Kidney (tissue), 14 donors: Measurements from ENCODE around the gene NGB. TPM values are rescaled to one million over a fixed set of nuclear protein-coding genes. Genes with fewer than 3 reads are reported as not detected.

ENCODE experiments used
- DNase-seq, 5 donors: peaks; one replicate each; pipeline ENCODE4 v3.0.0-alpha.2; 2013 to 2020
- FAIRE-seq: peaks from 2 replicates; lab custom pipeline; 2012; peaks lifted over from hg19 to GRCh38; lab: Jason Lieb, UNC
- H3K27ac ChIP-seq, 2 donors: one replicate each; pipeline ENCODE4 v1.7.0; 2013; ENCODE audit warnings: low read depth in 2 of 2, low read length in 2 of 2, inconsistent platforms in 1 of 2
- H3K27me3 ChIP-seq: one replicate; pipeline ENCODE4 v1.7.1; 2013; ENCODE audit warnings: low read length, inconsistent platforms; ENCODE audit not compliant: control insufficient read depth, insufficient read depth
- H3K36me3 ChIP-seq, 3 donors: one replicate each; pipeline versions ENCODE4 v1.7.0 to v1.7.1; 2013; ENCODE audit warnings: low read length in 3 of 3, control low read depth in 1 of 3, inconsistent platforms in 1 of 3; ENCODE audit not compliant: insufficient read depth in 3 of 3, control insufficient read depth in 2 of 3
- H3K4me1 ChIP-seq, 3 donors: one replicate each; pipeline versions ENCODE4 v1.7.0 to v1.7.1; 2013; ENCODE audit warnings: low read length in 3 of 3, inconsistent platforms in 1 of 3, low read depth in 1 of 3; ENCODE audit not compliant: control insufficient read depth in 2 of 3, insufficient read depth in 2 of 3
- H3K4me3 ChIP-seq, 3 donors: one replicate each; pipeline versions ENCODE4 v1.7.0 to v1.8.1; 2013; ENCODE audit warnings: low read length in 3 of 3, control low read depth in 1 of 3, inconsistent platforms in 1 of 3
- H3K9ac ChIP-seq, 3 donors: one replicate each; pipeline versions ENCODE4 v1.7.0 to v1.7.1; 2013; ENCODE audit warnings: low read length in 3 of 3, control low read depth in 1 of 3, inconsistent platforms in 1 of 3
- H3K9me3 ChIP-seq, 3 donors: one replicate each; pipeline versions ENCODE4 v1.7.0 to v1.7.1; 2013; ENCODE audit warnings: low read length in 3 of 3, control low read depth in 1 of 3, inconsistent platforms in 1 of 3; ENCODE audit not compliant: control insufficient read depth in 2 of 3, insufficient read depth in 1 of 3
- CTCF ChIP-seq: IDR thresholded peaks from 3 replicates; pipeline ENCODE4 v1.5.1; 2012; ENCODE audit warnings: mild to moderate bottlenecking, moderate library complexity, borderline replicate concordance; ENCODE audit not compliant: insufficient read depth; ENCODE audit errors: extremely low read depth
- intact Hi-C: fragments of 100-400 bp; cut with DNase I; formaldehyde crosslinking; loops from one replicate; pipeline ENCODE4 v1.11.1; 2022
- polyA plus RNA-seq: library from polyadenylated mRNA; stranded (reverse); fragments of 350-450 nt; fragmentation: Illumina TruSeq; extraction: RNeasy Lipid Tissue Mini Kit (QIAGEN cat#74804); gene quantifications from one replicate; pipeline ENCODE4 v1.2.3, GENCODE V29; 2014; ENCODE audit warnings: low read depth, low replicate concordance; ENCODE audit not compliant: insufficient read depth
- total RNA-seq: library from RNA; stranded (reverse); fragmentation: NEBNext Ultra II Directional; extraction: Animal tissue kit (Norgen Biotek cat#: 25700); gene quantifications from one replicate; pipeline ENCODE4 v1.2.1, GENCODE V29; 2021
- donor health status: control.
- donor health status: control.
- donor health status: control.
- donor health status: control.
- donor health status: control.
- donor health status: DM: yes; HTN: yes; CAD: no.
- donor health status: Normal renal cell carcinoma (clear cell type).

NGB gene
- total and polyA plus RNA-seq, 2 donors from 2014 or later, result not detected

GRCh38 chr14:77268989-77269600, 1.9 kb downstream of the NGB start:
- DNase-seq (peak in 2 of 5 donors; percentile 25 to 39), FAIRE-seq (no peak)
- Histone ChIP-seq H3K9ac (no peak overlapping the region), H3K4me3 (no peak overlapping the region), H3K27me3 (peaks cover 4% of the 10 kb centered on the region), H3K36me3 (no peaks in the 10 kb centered on the region), H3K9me3 (peaks cover 0 to 14% (median 0%) of the 10 kb centered on the region in 3 donors), H3K4me1 (no peaks in the 10 kb centered on the region), H3K27ac (no peak overlapping the region)
- TF ChIP-seq CTCF, result no peak
- intact Hi-C loops, result no loop called here

- intact Hi-C loops, result no loop called here
- TF ChIP-seq CTCF, result no peak
- FAIRE-seq, result no peak
- Histone ChIP-seq H3K27ac (no peak overlapping the region), H3K9me3 (peaks cover 0 to 7% (median 0%) of the 10 kb centered on the region in 3 donors), H3K36me3 (no peaks in the 10 kb centered on the region), H3K27me3 (peaks cover 4% of the 10 kb centered on the region), H3K4me1 (no peaks in the 10 kb centered on the region), H3K4me3 (no peak overlapping the region), H3K9ac (no peak overlapping the region)
- DNase-seq, result no peak
Measured at GRCh38 chr14:77267937-77268699, 2.9 kb downstream of the NGB start.

- Histone ChIP-seq H3K9ac (no peak overlapping the region), H3K4me3 (no peak overlapping the region), H3K27me3 (peaks cover 3% of the 10 kb centered on the region), H3K36me3 (no peaks in the 10 kb centered on the region), H3K27ac (no peak overlapping the region), H3K4me1 (no peaks in the 10 kb centered on the region), H3K9me3 (peaks cover 0 to 7% (median 0%) of the 10 kb centered on the region in 3 donors)
- intact Hi-C loops, result no loop called here
- FAIRE-seq (no peak), DNase-seq (no peak)
- TF ChIP-seq CTCF, result no peak
Measured at GRCh38 chr14:77266336-77266735, 4.7 kb downstream of the NGB start.
